HK-2 (cell line): ENCODE data around the gene ARFGAP2.

ENCODE experiments used
- DNase-seq: peaks from one replicate; pipeline ENCODE4 v3.0.0-alpha.2; 2018; ENCODE audit not compliant: unreplicated experiment

Gene ARFGAP2

GRCh38 chr11:47187723-47188122 is 11.0 kb upstream of the ARFGAP2 start:
- no peak for DNase-seq

GRCh38 chr11:47186700-47187695 is 10.3 kb upstream of the ARFGAP2 start:
- DNase-seq, result peak; percentile 22

GRCh38 chr11:47186076-47186699 is 9.5 kb upstream of the ARFGAP2 start, which contains the start of gene PACSIN3:
TSS of gene PACSIN3 (minus strand) at chr11:47186434. CDS start at chr11:47182727, 3,707 bp downstream.
- DNase-seq, result peak; percentile 48

- peak; percentile 40 for DNase-seq
These were observed 8.8 kb upstream of the ARFGAP2 start for GRCh38 chr11:47185305-47186075.

GRCh38 chr11:47184711-47185304 is 8.1 kb upstream of the ARFGAP2 start:
- no peak for DNase-seq

GRCh38 chr11:47183969-47184368 is 7.3 kb upstream of the ARFGAP2 start:
- DNase-seq, result no peak

GRCh38 chr11:47183031-47183856 is 6.6 kb upstream of the ARFGAP2 start:
- no peak for DNase-seq

GRCh38 chr11:47182380-47182779 is 5.7 kb upstream of the ARFGAP2 start:
- DNase-seq, result no peak

GRCh38 chr11:47181271-47181670 is 4.6 kb upstream of the ARFGAP2 start:
- no peak for DNase-seq

GRCh38 chr11:47180006-47180787 is 3.5 kb upstream of the ARFGAP2 start:
- no peak for DNase-seq

GRCh38 chr11:47179655-47179991 is 2.9 kb upstream of the ARFGAP2 start:
- DNase-seq, result no peak

- DNase-seq, result no peak
These were observed 2.3 kb upstream of the ARFGAP2 start for GRCh38 chr11:47178737-47179654.

GRCh38 chr11:47178316-47178715 is 1.6 kb upstream of the ARFGAP2 start:
- no peak for DNase-seq

- no peak for DNase-seq
These were observed 1.2 kb upstream of the ARFGAP2 start for GRCh38 chr11:47177846-47178245.

GRCh38 chr11:47177229-47177845 is 658 bp upstream of the ARFGAP2 start:
- DNase-seq, result peak; percentile 52

- no peak for DNase-seq
These were observed 842 bp downstream of the ARFGAP2 start for GRCh38 chr11:47175746-47176327.

GRCh38 chr11:47172740-47173336 is 3.8 kb downstream of the ARFGAP2 start:
- DNase-seq, result no peak

- no peak for DNase-seq
These were observed 4.8 kb downstream of the ARFGAP2 start for GRCh38 chr11:47171856-47172255.
